Activated naive CD8-positive, alpha-beta T cell treated with anti-CD3 and anti-CD28 coated beads for 36 hours (primary cell): Measurements from ENCODE around the gene MSTN. TPM values are rescaled to one million over a fixed set of nuclear protein-coding genes. Genes with fewer than 3 reads are reported as not detected.
"Not testable (repeated sequence)": the region's sequence is repeated elsewhere in the genome, so short reads cannot be mapped to it uniquely, and the experiment has no call there.

ENCODE experiments used
- DNase-seq: peaks from one replicate; pipeline ENCODE4 v3.0.0; 2021
- H3K27ac Mint-ChIP-seq: one replicate; pipeline ENCODE4 v1.8.0; 2022; ENCODE audit warnings: mild to moderate bottlenecking, moderate library complexity, mixed read lengths
- H3K27me3 Mint-ChIP-seq: one replicate; pipeline ENCODE4 v1.8.0; 2022; ENCODE audit warnings: mild to moderate bottlenecking, mixed read lengths
- H3K36me3 Mint-ChIP-seq: one replicate; pipeline ENCODE4 v1.8.0; 2021; ENCODE audit warnings: mild to moderate bottlenecking, mixed read lengths
- H3K4me1 Mint-ChIP-seq: one replicate; pipeline ENCODE4 v1.8.0; 2021; ENCODE audit warnings: mixed read lengths
- H3K4me3 Mint-ChIP-seq: one replicate; pipeline ENCODE4 v1.8.0; 2022; ENCODE audit warnings: mild to moderate bottlenecking, moderate library complexity, mixed read lengths
- H3K9me3 Mint-ChIP-seq: one replicate; pipeline ENCODE4 v1.8.0; 2022; ENCODE audit warnings: mixed read lengths
- total RNA-seq, 2 experiments: library from RNA; stranded (reverse); gene quantifications; one replicate each; pipeline ENCODE4 v1.2.3, GENCODE V29; 2021

MSTN gene
- total RNA-seq, 2 experiments from 2014 or later, result not detected

- no peaks in the 10 kb centered on the region for H3K36me3 Mint-ChIP-seq
- DNase-seq, result no peak
- no peaks in the 10 kb centered on the region for H3K9me3 Mint-ChIP-seq
- no peak overlapping the region for H3K27ac Mint-ChIP-seq
- peaks cover 13% of the 10 kb centered on the region for H3K27me3 Mint-ChIP-seq
- no peak overlapping the region for H3K4me3 Mint-ChIP-seq
- no peaks in the 10 kb centered on the region for H3K4me1 Mint-ChIP-seq
These were observed 19.1 kb downstream of the MSTN start for GRCh38 chr2:190043441-190043840.

- Mint-ChIP-seq H3K4me3 (no peak overlapping the region), H3K4me1 (no peaks in the 10 kb centered on the region), H3K36me3 (no peaks in the 10 kb centered on the region), H3K27me3 (peaks cover 4% of the 10 kb centered on the region), H3K27ac (no peak overlapping the region), H3K9me3 (no peaks in the 10 kb centered on the region)
- no peak for DNase-seq
These were observed 26.5 kb downstream of the MSTN start for GRCh38 chr2:190036071-190036470.

- not testable (repeated sequence) for H3K36me3 Mint-ChIP-seq, H3K4me3 Mint-ChIP-seq, H3K27ac Mint-ChIP-seq, H3K27me3 Mint-ChIP-seq, H3K9me3 Mint-ChIP-seq, DNase-seq, H3K4me1 Mint-ChIP-seq
These were observed 28.1 kb downstream of the MSTN start for GRCh38 chr2:190034417-190034816.

- Mint-ChIP-seq H3K27ac (no peak overlapping the region), H3K4me3 (no peak overlapping the region), H3K9me3 (no peaks in the 10 kb centered on the region), H3K4me1 (no peaks in the 10 kb centered on the region), H3K36me3 (no peaks in the 10 kb centered on the region), H3K27me3 (peaks cover 15% of the 10 kb centered on the region)
- DNase-seq, result no peak
These were observed 30.4 kb downstream of the MSTN start for GRCh38 chr2:190031969-190032618.

GRCh38 chr2:190023860-190024259 is 38.7 kb downstream of the MSTN start:
- no peak for DNase-seq
- Mint-ChIP-seq H3K27me3 (peaks cover 8% of the 10 kb centered on the region), H3K9me3 (peaks cover under 1% of the 10 kb centered on the region), H3K36me3 (no peaks in the 10 kb centered on the region), H3K4me1 (no peaks in the 10 kb centered on the region), H3K4me3 (no peak overlapping the region), H3K27ac (no peak overlapping the region)

- Mint-ChIP-seq H3K27me3 (peaks cover 6% of the 10 kb centered on the region), H3K36me3 (peaks cover 3% of the 10 kb centered on the region), H3K4me3 (no peak overlapping the region), H3K4me1 (no peaks in the 10 kb centered on the region), H3K9me3 (peaks cover 22% of the 10 kb centered on the region), H3K27ac (no peak overlapping the region)
- DNase-seq, result no peak
These were observed 41.8 kb downstream of the MSTN start for GRCh38 chr2:190020720-190021119.

- Mint-ChIP-seq H3K27me3 (peaks cover 7% of the 10 kb centered on the region), H3K9me3 (peaks cover 24% of the 10 kb centered on the region), H3K4me1 (no peaks in the 10 kb centered on the region), H3K4me3 (no peak overlapping the region), H3K36me3 (peaks cover 3% of the 10 kb centered on the region), H3K27ac (no peak overlapping the region)
- no peak for DNase-seq
These were observed 44.7 kb downstream of the MSTN start for GRCh38 chr2:190017837-190018236.

GRCh38 chr2:190015969-190016368 is 46.6 kb downstream of the MSTN start:
- H3K9me3 Mint-ChIP-seq, result peaks cover 24% of the 10 kb centered on the region
- not testable (repeated sequence) for H3K27ac Mint-ChIP-seq, H3K4me3 Mint-ChIP-seq, H3K27me3 Mint-ChIP-seq, H3K36me3 Mint-ChIP-seq, H3K4me1 Mint-ChIP-seq, DNase-seq
